Effector memory CD8-positive, alpha-beta T cell (primary cell): ENCODE results near the gene MRPS2.
"Not testable (repeated sequence)": the region's sequence is repeated elsewhere in the genome, so short reads cannot be mapped to it uniquely, and the experiment has no call there.

Experiments
- ATAC-seq: fragments of 150-1000 bp; cut with Tn5 transposase; replicated peaks from 2 replicates; pipeline ENCODE4 v1.10.0; 2021; ENCODE audit warnings: mild to moderate bottlenecking, moderate library complexity
- DNase-seq, 3 experiments: peaks; one replicate each; pipeline ENCODE4 v3.0.0; 2021
- H3K27ac Mint-ChIP-seq, 2 donors: one replicate each; pipeline ENCODE4 v1.8.0; 2022; ENCODE audit warnings: mild to moderate bottlenecking in 2 of 2, mixed read lengths in 2 of 2, moderate library complexity in 2 of 2
- H3K27me3 Mint-ChIP-seq, 2 donors: one replicate each; pipeline ENCODE4 v1.8.0; 2022; ENCODE audit warnings: mixed read lengths in 2 of 2
- H3K36me3 Mint-ChIP-seq: one replicate; pipeline ENCODE4 v1.8.0; 2022; ENCODE audit warnings: mild to moderate bottlenecking, moderate library complexity, mixed read lengths; ENCODE audit not compliant: insufficient read depth
- H3K4me1 Mint-ChIP-seq, 2 donors: one replicate each; pipeline ENCODE4 v1.8.0; 2022; ENCODE audit warnings: low read depth in 2 of 2, mixed read lengths in 2 of 2
- H3K4me3 Mint-ChIP-seq, 2 donors: one replicate each; pipeline ENCODE4 v1.8.0; 2022; ENCODE audit warnings: mild to moderate bottlenecking in 2 of 2, mixed read lengths in 2 of 2, moderate library complexity in 2 of 2
- H3K9me3 Mint-ChIP-seq, 2 donors: one replicate each; pipeline ENCODE4 v1.8.0; 2022; ENCODE audit warnings: mixed read lengths in 2 of 2

Gene MRPS2

DNA sequence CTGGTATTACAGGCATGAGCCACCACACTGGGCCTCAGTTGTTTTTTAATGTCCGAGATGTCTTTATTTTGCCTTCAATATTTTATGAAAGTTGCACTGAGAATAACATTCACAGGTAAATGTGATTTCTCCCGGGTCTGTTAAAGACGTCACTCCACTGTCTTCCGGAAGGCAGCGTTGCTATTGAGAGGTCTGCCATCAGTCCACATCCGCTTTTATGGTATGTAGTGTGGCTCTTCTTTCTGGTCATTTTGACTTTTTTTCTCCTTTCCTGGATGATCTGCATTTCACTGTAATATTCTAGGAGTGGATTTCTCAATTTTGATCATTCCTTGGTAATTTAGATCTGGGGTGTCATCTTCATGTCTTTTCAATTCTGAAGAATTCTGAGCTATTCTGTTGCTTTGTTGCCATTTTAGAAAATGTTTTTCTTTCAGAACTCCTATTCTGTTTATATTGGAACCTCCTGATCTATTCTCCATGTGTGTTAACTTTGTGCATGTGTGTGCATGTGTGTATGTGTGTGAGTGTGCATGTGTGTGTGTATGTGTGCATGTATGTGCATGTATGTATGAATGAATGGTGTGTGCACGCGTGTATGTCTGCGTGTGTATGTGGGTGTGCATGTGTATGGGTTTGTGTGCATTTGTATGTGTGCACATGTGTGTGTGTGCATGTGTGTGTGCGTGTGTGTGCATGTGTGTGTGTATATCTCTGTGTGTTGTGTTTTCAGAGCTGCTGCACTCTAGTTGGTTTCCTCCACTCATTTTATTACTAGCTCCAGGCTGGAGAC lies 18.9 kb downstream of the MRPS2 start:
- H3K36me3 Mint-ChIP-seq: no peaks in the 10 kb centered on the region

GRCh38 chr9:135520916-135521607 lies 20.6 kb downstream of the MRPS2 start, which contains the start of gene LCN1:
Gene LCN1, plus strand, starts transcription at chr9:135521440. Its CDS starts 58 bp downstream, at chr9:135521498.
- H3K4me1 Mint-ChIP-seq: no peaks in the 10 kb centered on the region
- peaks cover 11 to 39% of the 10 kb centered on the region in 2 donors for H3K27me3 Mint-ChIP-seq
- H3K36me3 Mint-ChIP-seq: no peaks in the 10 kb centered on the region
- no peak within 1 kb of the TSS for H3K27ac Mint-ChIP-seq
- no peak for ATAC-seq
- no peak for DNase-seq
- H3K4me3 Mint-ChIP-seq: no peak within 1 kb of the TSS
- no peaks in the 10 kb centered on the region for H3K9me3 Mint-ChIP-seq

More for the DNA sequence above, 18.9 kb downstream of the MRPS2 start:
- no peak for ATAC-seq
- no peak for DNase-seq
- no peak overlapping the region for H3K4me3 Mint-ChIP-seq
- H3K4me1 Mint-ChIP-seq: no peaks in the 10 kb centered on the region
- no peak overlapping the region for H3K27ac Mint-ChIP-seq
- no peaks in the 10 kb centered on the region for H3K9me3 Mint-ChIP-seq
- peaks cover 11 to 39% of the 10 kb centered on the region in 2 donors for H3K27me3 Mint-ChIP-seq

DNA sequence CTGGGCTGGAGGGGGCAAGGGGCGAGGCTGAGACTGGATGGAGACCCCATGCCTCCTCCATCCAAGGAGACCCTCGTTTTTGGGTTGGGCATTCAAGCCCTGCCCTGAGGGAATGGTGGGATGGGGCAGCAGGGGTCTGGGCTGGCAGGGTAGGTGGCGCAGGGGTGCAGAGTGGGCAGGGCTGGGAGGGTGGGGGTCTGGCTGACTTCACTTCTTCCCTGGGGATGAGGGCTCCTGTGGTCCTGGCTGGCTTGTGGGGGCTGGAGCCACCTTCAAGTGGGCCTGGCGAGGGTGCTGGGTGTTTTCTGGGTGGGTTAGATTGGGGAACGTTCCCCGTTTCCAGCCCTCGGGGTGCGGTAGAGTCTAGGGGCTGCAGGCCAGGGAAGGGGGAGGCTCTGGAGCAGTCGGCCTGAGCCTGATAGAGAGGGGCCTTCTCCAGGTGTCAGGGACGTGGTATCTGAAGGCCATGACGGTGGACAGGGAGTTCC lies 21.2 kb downstream of the MRPS2 start:
- DNase-seq (no peak), ATAC-seq (no peak)
- Mint-ChIP-seq H3K4me1 (no peaks in the 10 kb centered on the region), H3K27me3 (peaks cover 11 to 39% of the 10 kb centered on the region in 2 donors), H3K9me3 (no peaks in the 10 kb centered on the region), H3K27ac (no peak overlapping the region), H3K4me3 (no peak overlapping the region), H3K36me3 (no peaks in the 10 kb centered on the region)

DNA sequence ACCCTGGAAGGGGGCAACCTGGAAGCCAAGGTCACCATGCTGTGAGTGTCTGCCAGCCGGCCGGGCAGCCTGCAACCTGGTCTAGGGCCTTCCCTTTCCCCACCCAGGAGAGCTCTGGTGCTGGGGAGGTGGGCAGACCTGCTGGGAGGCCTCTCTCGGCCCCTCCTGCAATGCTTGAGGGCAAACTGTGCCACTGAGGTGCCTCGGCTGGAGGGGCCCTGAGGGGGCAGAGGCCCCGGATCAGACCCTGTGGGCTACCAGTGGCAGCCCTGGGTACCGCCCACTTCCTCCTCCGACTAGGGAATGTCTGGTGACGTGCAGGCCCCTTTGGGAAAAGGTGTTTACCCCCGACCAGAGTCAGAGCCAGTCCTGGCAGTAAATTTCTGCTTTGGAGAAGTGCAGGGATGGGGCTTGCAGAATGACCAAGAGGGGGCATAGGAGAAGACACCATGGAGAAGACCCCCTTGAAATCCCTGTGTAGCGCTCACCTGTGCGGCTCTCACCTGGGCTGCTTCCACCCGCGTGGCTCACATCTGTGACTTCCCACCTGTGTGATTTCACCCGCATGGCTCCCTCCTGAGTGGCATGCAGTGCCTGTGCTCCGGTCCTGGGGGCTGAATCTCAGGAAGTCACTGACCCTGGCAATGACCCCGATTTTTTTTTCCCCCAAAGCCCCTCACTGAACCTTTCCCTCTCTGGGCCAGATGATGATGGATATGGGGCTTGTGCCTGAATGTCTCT lies 21.8 kb downstream of the MRPS2 start:
- no peaks in the 10 kb centered on the region for H3K36me3 Mint-ChIP-seq
- DNase-seq: no peak
- H3K27ac Mint-ChIP-seq: no peak overlapping the region
- no peaks in the 10 kb centered on the region for H3K4me1 Mint-ChIP-seq
- H3K9me3 Mint-ChIP-seq: no peaks in the 10 kb centered on the region
- no peak for ATAC-seq
- peaks cover 9 to 37% of the 10 kb centered on the region in 2 donors for H3K27me3 Mint-ChIP-seq
- H3K4me3 Mint-ChIP-seq: no peak overlapping the region

- H3K9me3 Mint-ChIP-seq: no peaks in the 10 kb centered on the region
- ATAC-seq: no peak
- H3K27ac Mint-ChIP-seq: no peak overlapping the region
- no peaks in the 10 kb centered on the region for H3K36me3 Mint-ChIP-seq
- DNase-seq: no peak
- peaks cover 4 to 31% of the 10 kb centered on the region in 2 donors for H3K27me3 Mint-ChIP-seq
- no peak overlapping the region for H3K4me3 Mint-ChIP-seq
- no peaks in the 10 kb centered on the region for H3K4me1 Mint-ChIP-seq
Observed at GRCh38 chr9:135522931-135523330, 22.4 kb downstream of the MRPS2 start.

DNA sequence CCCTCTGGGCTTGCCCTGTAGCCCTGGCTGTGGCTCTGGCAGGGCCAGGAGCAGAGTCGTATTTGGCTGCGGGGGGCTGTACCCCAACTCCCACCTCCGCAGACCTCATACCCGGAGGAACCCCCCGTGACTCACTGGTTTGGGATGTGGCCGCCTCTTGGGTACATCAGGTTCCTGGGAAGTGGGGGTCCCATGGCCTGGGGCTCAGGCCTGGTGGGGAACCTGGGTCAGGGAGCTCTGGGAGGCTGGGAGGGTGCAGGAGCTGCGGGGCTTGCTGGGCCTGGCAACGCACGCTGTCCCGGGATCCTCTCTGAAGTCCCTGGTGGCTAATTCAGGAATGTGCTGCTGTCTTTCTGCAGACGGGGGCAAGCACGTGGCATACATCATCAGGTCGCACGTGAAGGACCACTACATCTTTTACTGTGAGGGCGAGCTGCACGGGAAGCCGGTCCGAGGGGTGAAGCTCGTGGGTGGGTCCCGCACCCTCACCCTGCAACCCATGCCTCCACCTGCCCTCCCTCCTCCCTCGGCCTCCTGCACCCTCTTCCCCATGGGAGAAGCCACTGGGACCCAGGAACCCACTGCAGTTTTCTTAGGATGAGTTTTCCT lies 23.1 kb downstream of the MRPS2 start:
- Mint-ChIP-seq H3K36me3 (no peaks in the 10 kb centered on the region), H3K9me3 (no peaks in the 10 kb centered on the region), H3K4me3 (no peak overlapping the region), H3K27ac (no peak overlapping the region), H3K4me1 (no peaks in the 10 kb centered on the region), H3K27me3 (peaks cover under 1 to 24% of the 10 kb centered on the region in 2 donors)
- ATAC-seq: no peak
- DNase-seq: no peak

- Mint-ChIP-seq H3K4me3 (no peak overlapping the region), H3K36me3 (no peaks in the 10 kb centered on the region), H3K27me3 (peaks cover 0 to 18% of the 10 kb centered on the region in 2 donors), H3K9me3 (no peaks in the 10 kb centered on the region), H3K27ac (no peak overlapping the region), H3K4me1 (no peaks in the 10 kb centered on the region)
- DNase-seq: no peak
- no peak for ATAC-seq
Observed at GRCh38 chr9:135524130-135524861, 23.8 kb downstream of the MRPS2 start.

DNA sequence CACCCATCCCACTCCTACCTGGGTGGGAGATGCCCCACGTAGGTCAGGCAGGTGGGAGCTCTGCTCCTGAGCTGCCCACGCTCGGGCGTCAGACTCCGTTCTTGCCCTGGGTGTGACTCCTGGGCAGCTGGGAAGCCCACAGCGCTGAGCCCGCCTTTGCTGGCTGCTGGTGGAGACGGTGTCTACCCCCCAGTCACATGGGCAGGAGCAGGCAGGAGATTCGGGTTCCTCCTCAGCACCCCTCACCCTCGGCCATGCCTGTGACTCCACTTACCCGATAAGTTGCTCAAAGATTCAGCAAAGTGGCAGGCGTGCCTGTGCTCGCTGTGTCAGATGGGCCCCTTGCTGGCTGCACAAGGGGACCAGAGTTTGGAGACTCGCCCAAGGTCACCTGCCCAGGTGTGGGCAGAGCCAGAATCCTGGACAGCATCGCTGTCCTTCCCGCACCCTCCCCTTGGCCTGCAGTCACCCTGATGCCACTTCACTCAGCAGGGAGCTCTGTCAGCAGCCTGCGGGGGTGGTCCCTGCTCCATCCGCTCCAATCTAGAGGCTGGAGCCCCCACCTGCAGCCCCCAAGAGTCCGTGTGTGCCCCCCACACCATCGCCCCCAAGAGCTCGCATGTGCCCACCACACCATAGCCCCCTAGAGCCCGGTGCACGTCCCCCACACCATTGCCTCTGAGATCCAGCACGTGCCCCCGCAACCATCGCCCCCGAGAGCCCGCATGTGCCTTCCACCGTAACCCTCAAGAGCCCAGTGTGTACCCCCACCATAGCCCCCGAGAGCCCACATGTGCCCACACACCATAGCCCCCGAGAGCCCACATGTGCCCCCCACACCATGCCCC lies 25.0 kb downstream of the MRPS2 start:
- no peaks in the 10 kb centered on the region for H3K4me1 Mint-ChIP-seq
- no peaks in the 10 kb centered on the region for H3K9me3 Mint-ChIP-seq
- no peak overlapping the region for H3K27ac Mint-ChIP-seq
- H3K27me3 Mint-ChIP-seq: peaks cover 4 to 16% of the 10 kb centered on the region in 2 donors
- DNase-seq (no peak), ATAC-seq (no peak)
- H3K36me3 Mint-ChIP-seq: no peaks in the 10 kb centered on the region
- H3K4me3 Mint-ChIP-seq: no peak overlapping the region

DNA sequence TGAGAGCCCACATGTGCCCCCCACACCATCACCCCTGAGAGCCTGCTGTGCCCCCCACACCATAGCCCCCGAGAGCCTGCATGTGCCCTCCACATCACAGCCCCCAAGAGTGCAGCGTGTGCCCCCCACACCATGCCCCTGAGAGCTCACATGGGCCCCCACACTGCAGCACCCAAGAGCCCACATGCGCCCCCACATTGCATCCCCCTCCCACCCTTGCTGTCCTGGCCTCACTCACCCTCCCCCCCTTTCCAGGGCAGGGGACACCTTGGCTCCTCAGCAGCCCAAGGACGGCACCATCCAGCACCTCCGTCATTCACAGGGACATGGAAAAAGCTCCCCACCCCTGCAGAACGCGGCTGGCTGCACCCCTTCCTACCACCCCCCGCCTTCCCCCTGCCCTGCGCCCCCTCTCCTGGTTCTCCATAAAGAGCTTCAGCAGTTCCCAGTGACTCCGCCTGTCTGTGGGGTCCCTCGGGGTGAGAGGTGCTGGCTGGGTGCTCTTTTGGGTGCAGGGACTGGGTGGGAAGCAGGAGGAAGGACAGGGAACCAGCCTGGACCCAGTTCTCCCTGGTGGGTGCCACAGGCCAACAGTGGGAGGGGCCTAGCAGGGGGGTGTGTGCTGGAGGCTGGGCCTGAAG lies 25.7 kb downstream of the MRPS2 start:
- DNase-seq (no peak), ATAC-seq (no peak)
- no peaks in the 10 kb centered on the region for H3K36me3 Mint-ChIP-seq
- H3K4me3 Mint-ChIP-seq: no peak overlapping the region
- H3K27me3 Mint-ChIP-seq: peaks cover 11 to 16% of the 10 kb centered on the region in 2 donors
- H3K9me3 Mint-ChIP-seq: no peaks in the 10 kb centered on the region
- H3K27ac Mint-ChIP-seq: no peak overlapping the region
- no peaks in the 10 kb centered on the region for H3K4me1 Mint-ChIP-seq

DNA sequence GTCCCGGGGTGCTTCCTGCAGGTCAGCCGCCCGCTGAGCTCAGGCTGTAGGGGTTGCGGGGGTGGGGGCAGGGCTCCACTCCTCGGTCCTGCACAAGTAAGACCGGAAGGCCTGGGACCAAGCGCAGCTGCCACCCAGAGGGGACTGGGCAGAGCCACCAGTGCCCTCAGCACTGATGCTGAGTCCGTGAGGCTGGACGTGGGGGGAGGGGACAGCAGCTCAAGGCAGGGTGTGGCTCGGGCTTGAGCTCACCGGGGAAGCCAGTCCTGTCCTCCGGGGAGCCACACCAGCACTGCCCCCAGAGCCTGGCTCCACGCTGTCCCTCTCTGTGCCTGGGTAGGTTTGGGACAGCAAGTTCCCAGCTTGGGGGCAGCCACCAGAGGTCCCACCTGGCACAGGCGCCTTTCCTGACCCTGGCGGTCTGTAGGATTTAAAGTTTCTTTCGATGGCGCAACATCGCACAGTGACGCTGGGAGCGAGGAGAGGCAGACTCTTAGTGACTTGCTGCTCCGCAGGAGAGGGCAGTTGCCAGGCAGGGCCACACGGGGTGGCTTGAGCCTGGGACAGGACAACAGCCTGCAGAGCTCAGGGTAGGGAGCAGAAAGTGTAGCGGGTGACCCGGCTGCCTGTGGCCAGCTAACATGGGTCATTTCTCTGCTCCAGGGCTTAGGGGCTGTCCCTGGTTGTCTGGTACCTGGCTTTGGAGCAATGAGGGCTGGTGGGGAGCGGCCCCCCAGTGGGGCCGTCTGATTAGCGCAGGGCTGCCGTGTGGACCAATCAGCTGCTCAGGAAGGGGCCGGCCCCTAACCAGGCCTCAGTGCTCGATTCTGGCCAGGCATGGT lies 26.5 kb downstream of the MRPS2 start:
- no peaks in the 10 kb centered on the region for H3K4me1 Mint-ChIP-seq

GRCh38 chr9:135528842-135529435 lies 28.5 kb downstream of the MRPS2 start:
- DNase-seq, ATAC-seq, H3K36me3 Mint-ChIP-seq, H3K4me1 Mint-ChIP-seq, H3K27ac Mint-ChIP-seq, H3K9me3 Mint-ChIP-seq, H3K4me3 Mint-ChIP-seq: not testable (repeated sequence)
- H3K27me3 Mint-ChIP-seq: peaks cover 18 to 27% of the 10 kb centered on the region in 2 donors

More for the DNA sequence above, 26.5 kb downstream of the MRPS2 start:
- no peak for DNase-seq
- peaks cover 18 to 20% of the 10 kb centered on the region in 2 donors for H3K27me3 Mint-ChIP-seq
- ATAC-seq: no peak
- no peaks in the 10 kb centered on the region for H3K36me3 Mint-ChIP-seq
- no peaks in the 10 kb centered on the region for H3K9me3 Mint-ChIP-seq
- no peak overlapping the region for H3K27ac Mint-ChIP-seq
- H3K4me3 Mint-ChIP-seq: no peak overlapping the region
